NCI-H128 (cell line): ENCODE data around the gene SP8.
"Not testable (repeated sequence)": the region's sequence is repeated elsewhere in the genome, so short reads cannot be mapped to it uniquely, and the experiment has no call there.

Source experiments
- DNase-seq: peaks from one replicate; lab custom pipeline; 2025; ENCODE audit not compliant: unreplicated experiment; lab: John Stamatoyannopoulos, UW

The SP8 gene

GRCh38 chr7:20786779-20787659 lies at the start of gene SP8:
SP8 (minus strand) TSS chr7:20786886; CDS start chr7:20786798, 88 bp downstream.
- peak; percentile 46 for DNase-seq

- not testable (repeated sequence) for DNase-seq
Observed at GRCh38 chr7:20836424-20836823, 49.7 kb upstream of the SP8 start.

GRCh38 chr7:20835111-20835750 lies 48.5 kb upstream of the SP8 start:
- DNase-seq = no peak

GRCh38 chr7:20834656-20835055 lies 48.0 kb upstream of the SP8 start:
- DNase-seq = no peak

DNA sequence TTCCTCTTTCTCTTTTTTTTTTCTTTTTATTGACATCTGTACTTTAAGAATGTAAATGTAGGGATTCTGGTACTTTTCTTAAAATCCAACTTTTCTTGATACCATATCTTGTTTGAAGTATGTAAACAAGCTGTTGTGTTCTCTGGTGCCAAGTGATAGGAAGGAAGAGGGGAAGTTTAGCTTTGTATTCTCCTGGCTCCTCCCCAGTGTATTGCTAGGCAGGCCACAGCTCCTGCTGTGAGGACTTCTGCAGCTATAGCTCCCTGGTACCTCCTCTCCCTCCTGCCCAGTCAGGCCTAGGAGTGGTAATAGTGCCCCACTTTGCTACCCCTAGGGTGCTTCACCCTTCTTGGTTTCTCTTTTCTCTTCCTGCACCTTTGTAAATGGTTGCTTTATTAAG lies 45.3 kb upstream of the SP8 start:
- no peak for DNase-seq

GRCh38 chr7:20831451-20831850 lies 44.8 kb upstream of the SP8 start:
- DNase-seq = no peak

DNA sequence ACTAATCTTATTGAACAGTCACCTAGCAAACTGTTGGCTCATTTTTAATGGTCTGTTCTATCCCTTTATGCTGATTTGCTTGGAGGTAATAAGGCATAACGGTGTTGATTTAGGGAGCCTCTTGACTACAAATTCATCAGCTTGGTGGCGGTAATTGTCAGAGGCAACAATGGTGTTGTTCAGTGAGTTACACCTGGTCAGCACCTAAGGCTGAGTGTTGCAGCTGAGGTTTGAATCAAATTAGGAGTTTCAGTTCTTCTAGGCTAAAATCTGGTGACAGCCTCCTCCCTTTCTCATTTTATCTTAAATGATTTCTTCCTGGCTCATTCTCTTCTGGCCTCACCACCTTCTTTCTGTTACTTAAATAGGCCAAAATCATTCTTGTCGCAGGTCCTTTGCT lies 42.3 kb upstream of the SP8 start:
- no peak for DNase-seq

DNA sequence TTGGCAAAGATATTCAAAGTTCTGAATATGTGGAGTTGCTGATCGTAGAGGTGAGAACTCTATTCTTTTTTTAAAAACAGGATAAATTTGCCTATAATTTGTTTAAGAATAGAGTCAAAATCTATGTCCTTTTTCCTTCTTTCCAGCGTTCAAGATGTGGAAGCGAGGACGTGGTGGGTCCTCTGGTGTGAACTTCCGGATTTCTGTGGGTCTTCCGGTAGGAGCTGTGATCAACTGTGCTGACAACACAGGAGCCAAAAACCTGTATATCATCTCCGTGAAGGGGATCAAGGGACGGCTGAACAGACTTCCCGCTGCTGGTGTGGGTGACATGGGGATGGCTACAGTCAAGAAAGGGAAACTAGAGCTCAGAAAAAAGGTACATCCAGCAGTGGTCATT lies 40.5 kb upstream of the SP8 start:
- DNase-seq = no peak

DNA sequence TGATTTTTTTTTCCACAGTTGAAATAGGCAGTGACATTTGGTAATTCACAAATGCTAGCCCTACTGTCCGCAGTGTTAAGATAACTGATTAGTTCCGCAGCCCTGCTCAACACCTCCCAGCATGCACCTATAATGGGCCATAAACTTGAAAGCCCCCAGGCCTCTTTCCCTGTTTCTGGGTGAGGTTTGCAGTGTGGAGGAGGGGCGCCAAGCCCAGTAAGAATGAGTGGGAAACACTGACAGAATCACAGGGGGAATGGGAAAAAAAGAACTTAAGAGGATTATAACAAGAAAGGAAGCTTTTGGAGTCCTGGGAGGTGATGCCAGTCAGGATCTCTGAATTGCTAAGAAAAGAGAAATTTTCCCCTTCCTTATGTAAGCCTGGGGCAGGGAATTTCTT lies 39.6 kb upstream of the SP8 start:
- no peak for DNase-seq

GRCh38 chr7:20825555-20825954 lies 38.9 kb upstream of the SP8 start:
- no peak for DNase-seq

- DNase-seq = not testable (repeated sequence)
Observed at GRCh38 chr7:20821390-20821789, 34.7 kb upstream of the SP8 start.

DNA sequence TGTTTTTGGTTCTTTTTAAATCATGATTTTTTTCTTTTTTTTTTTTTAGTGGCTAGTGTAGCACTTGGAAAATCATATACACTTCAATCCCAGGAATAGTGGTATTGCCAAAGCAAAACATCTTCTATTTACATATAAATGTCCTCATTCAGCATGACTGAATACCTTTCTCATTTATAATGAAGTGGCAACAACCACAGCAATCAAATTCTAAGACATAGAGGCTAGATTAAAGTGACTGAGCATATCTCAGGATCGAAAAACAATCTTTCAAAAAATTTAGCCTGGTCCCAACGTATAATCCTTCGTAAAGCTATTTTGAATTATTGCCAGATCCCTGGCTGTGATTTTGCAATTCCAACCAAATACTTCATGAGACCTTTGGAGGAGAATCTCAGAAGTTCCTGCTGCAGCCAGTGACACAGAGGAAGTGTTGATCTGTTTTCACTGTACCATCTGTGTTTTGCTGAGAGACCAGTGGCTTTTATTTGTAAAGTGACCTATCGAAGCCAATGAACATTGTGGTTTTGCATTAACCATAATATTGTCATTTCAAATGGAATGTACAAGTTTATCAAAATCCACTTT lies 29.8 kb upstream of the SP8 start:
- no peak for DNase-seq

DNA sequence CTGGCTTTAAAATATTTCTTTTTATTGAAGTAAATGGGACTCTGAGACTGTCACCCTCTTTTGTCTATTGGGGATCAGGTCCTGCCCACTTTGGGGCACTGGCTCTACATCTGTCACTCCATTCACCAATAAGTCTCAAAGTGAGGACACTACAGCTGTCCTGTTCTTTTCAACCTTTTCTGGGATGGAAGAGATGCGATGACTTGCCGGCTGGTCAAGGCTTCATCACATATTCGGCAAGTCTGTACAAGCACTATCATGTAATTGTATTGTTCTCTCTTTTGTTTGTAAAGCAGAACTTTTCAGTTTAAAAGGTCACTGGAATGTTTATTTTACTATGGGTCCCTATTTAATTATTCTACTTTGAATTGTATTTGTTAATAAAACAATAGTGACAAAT lies 17.7 kb upstream of the SP8 start:
- DNase-seq = no peak

- DNase-seq = no peak
Observed at GRCh38 chr7:20799566-20800366, 13.1 kb upstream of the SP8 start.

- no peak for DNase-seq
Observed at GRCh38 chr7:20798694-20799121, 12.0 kb upstream of the SP8 start.

GRCh38 chr7:20798081-20798693 lies 11.5 kb upstream of the SP8 start:
- peak; percentile 40 for DNase-seq

GRCh38 chr7:20797462-20798080 lies 10.9 kb upstream of the SP8 start:
- DNase-seq = no peak

DNA sequence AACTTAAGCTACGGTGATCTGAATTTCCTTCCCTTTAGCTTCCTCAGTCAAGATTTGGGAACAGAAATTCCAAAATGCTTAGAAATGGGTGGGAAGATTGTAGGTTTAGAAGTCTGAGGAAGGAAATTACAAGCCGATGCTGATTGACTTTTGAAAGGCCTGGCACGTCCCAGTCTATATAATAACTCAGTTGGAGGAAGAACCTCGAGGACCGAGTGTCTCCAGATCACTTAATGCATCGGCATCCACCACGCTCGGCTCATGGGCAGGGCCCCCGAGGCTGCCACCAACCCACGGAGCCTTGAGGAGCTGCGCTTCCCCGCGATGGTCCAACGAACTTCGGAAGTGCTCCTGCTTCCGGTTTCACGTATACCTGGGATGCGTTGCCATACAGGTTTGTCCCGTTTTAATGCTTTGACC lies 10.4 kb upstream of the SP8 start:
- DNase-seq = no peak

- DNase-seq = no peak
Observed at GRCh38 chr7:20796500-20796899, 9.8 kb upstream of the SP8 start.

DNA sequence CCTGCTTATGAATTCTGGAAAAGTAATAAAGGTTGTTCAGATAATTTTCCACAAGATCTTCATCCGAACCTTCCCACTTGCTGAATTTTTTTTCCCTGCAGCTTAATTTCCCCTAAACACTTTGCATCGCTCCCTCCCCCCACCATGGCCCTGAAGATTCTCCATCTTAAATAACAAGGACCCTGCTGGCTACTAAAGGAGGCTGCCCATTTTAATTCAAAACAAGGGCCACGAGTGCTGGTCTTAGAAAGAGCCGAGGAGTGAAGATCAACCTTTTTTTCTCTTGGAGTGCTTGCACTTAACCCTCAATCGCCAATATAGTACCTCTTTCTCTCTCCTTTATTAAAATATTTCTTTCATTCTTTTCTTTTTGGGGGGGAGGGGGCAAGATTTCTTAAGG lies 9.2 kb upstream of the SP8 start:
- DNase-seq = no peak
